H4 (cell line): ENCODE results near the gene RESP18. TPM values are rescaled to one million over a fixed set of nuclear protein-coding genes. Genes with fewer than 3 reads are reported as not detected.
"Not testable (repeated sequence)": the region's sequence is repeated elsewhere in the genome, so short reads cannot be mapped to it uniquely, and the experiment has no call there.

Source experiments
- DNase-seq: peaks from one replicate; pipeline ENCODE4 v3.0.0-alpha.2; 2015; ENCODE audit warnings: low spot score
- total RNA-seq: library from RNA; depleted of rRNA; stranded (reverse); fragments of >200 nt; shearing (Covaris generic); gene quantifications from 2 replicates; pipeline ENCODE4 v1.2.3, GENCODE V29; 2014

Gene RESP18
- total RNA-seq, 1 experiment from 2014 or later, result not detected

DNA sequence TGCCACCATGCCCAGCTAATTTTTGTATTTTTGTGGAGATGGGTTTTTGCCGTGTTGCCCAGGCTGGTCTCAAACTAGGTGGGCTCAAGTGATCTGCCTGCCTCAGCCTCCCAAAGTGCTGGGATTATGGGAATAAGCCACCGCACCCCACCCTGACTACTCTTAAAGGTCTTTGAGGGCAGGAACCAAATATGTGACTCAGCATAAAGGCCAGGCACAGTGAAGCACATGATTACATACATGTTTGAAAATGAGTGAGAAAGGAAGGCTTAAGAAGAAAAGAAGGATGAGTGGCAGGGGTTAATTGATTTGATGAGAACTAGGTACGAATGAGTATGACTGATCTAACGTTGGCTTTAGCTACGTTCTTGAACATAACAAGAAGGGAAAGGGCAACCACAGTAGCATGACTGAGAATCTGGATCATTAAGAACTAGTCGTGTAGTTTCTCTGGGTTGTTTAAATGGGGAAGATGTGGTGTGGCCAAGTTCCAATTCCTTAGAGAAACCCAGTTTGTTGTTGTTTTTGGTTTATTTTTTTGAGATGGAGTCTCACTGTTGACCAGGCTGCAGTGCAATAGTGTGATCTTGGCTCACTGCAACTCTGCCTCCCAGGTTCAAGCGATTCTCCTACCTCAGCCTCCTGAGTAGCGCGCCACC, 6.8 kb downstream of the RESP18 start:
- peak; percentile 24 for DNase-seq

DNA sequence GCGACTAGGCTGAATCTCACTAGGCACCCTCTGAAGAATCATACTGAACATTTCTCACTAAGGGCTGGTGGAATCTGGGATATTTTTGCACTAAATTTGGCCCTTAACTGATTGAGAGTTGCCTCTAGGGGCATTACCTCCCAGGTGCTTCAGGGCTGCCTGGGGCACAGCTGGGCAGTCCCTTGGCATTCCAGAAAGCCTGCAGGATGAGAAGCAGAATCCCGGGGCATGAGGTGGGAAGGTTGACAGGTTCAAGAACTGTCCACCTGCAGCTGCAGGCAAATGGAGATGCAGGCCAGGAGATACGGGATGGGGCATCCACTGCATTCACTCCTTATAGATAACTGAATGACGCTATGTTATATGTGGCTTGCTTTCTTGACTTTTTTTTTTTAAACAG, 7.4 kb downstream of the RESP18 start:
- DNase-seq, result no peak

DNA sequence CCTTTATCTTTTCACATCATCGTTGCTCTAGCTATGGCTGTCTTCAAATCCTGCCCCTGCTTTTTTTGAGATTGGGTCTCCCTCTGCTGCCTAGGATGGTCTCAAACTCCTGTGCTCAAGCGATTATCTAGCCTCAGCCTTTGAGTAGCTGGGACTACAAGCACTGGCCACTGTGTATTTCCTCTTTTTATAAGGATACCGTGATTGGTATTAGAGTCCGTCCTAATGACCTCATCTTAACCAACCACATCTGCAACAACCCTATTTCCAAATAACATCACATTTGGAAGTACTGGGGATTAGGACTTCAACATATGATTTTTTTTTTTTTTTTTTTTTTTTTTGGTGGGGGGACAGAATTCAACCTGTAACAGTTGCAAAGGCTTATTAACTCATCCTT, 9.1 kb downstream of the RESP18 start:
- no peak for DNase-seq

DNA sequence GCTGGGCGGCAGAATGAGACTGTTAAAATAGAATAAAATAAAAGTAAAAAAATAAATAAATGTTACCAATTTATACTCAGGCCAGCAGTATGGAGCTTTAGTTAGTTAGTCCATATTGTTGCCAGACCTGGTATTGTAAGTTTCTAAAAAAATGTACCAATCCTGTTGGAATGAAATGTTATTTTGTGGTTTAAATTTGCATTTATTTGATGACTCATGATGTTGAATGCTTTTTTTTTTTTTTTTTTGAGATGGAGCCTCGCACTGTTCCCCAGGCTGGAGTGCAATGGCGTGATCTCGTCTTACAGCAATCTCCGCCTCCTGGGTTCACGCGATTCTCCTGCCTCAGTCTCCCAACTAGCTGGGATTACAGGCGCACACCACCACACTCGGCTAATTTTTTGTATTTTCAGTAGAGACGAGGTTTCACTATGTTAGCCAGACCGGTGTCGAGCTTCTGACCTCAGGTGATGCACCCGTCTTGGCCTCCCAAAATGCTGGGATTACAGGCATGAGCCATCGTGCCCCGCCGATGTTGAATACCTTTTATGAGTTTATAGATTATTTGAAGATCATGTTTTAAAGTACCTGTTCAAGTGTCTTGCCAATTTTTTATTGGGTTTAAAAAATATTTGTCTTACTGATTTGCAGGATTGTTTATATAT, 17.6 kb downstream of the RESP18 start:
- DNase-seq, result no peak

DNA sequence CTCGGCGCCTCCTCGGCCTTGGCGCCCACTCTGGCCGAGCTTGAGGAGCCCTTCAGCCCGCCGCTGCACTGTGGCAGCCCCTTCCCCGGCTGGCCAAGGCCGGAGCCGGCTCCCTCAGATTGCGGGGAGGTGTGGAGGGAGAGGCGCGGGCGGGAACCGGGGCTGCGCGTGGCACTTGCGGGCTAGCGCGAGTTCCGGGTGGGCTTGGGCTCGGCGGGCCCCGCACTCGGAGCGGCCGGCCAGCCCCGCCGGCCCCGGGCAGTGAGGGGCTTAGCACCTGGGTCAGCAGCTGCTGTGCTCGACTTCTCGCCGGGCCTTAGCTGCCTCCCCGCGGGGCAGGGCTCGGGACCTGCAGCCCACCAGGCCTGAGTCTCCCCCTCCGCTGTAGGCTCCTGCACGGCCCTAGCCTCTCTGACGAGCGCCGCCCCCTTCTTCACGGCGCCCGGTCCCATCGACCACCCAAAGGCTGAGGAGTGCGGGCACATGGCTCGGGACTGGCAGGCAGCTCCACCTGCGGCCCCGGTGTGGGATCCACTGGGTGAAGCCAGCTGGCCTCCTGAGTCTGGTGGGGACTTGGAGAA, 19.8 kb downstream of the RESP18 start:
- DNase-seq, result not testable (repeated sequence)

DNA sequence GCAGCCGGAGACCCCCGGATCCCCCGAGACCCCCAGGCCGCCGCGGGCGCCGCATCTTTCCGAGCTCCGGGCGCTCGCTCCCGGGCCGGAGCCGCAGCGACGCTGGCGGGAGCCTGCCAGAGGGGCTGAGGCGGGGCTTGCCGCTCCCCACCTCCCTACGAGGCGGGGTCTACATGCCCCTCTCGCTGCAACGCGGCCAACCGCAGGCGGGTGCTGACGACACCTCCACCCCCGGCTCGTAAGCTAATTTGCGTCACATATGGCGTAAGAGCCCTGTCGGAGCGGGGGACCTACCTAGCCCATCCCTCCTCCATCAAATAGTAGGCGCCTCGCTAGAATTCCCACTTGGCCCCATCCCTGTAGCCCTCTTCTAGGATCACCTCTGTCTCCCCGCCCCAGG, 23.3 kb downstream of the RESP18 start, which contains the start of gene PTPRN:
TSS of gene PTPRN (minus strand) at position 124 of the 400 bp plus-strand sequence. CDS start at position 55, 69 bp downstream.
- no peak for DNase-seq

DNA sequence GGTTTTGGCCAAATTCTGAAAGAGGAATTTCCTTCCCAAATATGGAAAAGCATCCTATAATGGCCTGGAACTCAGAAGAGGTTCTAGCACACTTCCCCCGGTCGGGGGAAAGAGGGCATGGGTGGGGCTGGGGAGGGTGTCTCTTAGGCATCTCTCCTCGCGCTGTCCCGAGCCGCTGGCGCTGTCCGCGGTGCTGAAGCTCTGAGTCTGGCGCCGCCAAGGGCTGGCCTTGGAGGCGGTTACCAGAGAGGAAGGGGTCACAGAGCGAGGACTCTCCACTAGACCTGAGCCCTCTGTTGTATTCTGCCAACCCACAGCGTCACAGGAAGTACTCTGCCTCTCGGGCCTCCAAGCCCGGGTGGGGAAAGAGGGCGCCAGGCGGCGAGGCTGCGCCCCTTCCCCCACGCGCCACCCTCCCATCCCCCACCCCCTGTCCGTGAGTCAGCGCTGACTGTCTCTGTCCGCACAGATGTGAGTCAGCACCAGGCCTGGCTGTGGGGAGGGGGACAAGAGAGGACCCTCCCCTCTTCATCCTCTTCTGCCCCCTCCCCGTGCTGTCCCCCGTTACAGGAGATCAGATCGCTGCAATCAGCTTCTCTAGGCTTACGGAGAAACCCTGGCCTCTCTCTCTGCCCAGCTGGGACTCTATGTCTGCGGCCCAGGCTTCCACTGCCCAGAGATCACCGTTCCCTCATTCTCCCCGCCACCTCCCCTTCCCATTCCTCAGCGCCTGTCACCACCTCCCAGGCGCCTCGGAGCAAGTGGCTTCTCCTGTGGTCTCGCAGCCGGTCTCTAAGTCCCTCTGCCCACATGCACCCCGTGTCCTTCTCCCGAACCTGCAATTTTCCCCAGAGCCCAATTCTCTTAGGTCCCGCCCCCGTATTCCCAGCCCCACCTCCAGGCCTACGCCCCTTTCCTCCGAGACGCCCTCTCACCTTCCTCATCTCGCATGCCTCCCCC, 24.1 kb downstream of the RESP18 start:
- peak; percentile 61 for DNase-seq

DNA sequence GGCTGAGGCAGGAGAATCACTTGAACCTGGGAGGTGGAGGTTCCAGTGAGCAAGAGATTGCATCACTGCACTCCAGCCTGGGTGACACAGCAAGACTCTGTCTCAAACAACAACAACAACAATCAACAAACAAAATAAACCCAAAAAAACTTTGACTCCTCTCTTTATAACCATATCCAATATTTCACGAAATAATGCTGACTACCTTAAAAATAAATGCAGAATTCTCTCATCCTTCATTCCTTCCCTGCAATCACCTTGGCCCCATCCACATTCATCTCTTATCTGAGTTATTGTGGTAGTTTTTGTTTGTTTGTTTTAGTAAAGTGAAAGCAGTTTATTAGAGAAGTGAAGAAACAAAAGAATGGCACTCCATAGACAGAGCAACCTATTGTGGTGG, 26.5 kb downstream of the RESP18 start:
- DNase-seq, result no peak

DNA sequence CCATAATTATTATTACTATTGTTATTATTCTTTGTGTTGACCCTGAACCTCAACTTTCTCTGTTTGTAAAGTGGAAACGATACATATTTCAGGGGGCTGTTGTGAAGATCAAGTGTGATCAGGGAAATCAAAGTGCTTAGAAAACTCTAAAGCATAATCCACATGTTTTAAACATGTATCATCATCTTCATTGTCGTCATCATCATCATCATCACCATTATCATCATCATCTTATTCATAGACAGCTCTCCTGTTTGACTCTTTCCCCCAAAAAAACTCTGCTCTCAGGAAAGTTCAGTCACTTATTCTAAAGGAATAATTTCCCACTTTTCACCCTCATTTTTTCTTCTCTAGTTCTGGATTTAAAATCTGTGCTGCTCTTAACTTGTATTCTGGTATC, 28.3 kb downstream of the RESP18 start:
- DNase-seq, result no peak

DNA sequence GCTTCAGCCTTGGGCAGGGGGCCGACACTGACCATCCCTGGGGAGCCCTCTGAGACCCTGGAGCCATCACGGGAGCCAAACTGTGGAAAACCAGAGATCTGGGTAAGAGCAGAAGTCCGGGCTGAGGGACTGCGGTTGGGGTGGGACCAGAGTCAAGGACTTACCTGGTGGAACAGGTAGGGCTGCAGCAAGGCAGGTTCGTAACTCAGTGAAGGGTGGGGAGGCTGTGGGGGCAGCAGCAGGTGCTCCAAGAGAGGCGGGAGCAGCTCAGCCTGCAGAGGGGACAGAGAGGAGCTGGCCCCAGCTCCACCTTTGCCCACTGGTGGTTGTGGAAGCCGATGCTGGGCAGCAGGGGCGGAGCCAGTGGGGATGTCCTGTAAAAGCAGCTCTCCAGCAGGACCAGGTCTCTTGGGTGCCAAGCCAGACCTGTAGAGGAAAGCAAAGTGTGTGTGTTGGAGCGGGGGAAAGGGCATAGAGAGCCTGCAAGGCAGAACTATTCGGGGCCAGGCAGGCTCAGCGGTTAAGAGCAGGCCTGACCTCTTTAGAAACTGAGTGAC, 30.1 kb downstream of the RESP18 start:
- DNase-seq, result no peak

DNA sequence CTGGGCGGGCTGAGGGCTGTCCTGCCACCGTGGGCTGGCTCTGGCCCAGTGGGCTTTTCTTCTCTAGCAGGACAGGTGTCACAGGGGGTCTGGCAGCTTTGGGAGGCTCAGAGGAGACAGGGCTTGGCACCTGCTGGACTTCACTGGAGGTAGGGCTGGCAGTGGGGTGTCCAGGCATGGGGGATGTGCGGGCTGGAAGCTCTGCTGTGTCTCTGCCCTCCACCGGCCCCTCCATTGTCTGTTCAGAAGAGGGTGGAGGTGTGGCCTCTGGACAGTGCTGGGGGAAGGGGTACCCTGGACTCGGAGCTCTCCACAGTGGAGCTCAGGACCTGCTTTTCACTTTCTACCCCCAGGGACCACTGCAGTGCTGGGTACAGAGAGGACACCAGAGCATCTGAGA, 32.5 kb downstream of the RESP18 start:
- DNase-seq, result no peak

DNA sequence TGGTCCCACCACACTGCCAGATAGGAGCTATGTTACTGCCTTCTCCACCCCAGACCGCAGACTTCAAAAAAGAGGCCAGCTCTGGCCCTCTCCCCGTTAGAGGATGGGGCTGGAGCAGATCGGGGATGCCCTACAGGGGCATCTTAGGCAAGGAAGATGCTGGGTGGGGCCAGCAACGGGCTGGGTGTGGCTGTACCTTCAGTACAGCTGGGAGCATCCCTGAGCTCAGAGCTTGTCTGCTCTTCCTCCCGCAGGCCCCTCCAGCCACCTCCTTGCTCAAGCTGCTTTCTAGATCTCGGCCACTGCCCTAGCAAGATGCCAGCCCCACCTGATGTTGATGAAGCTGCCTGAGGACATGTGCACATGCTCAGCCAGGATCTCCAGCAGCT, 33.2 kb downstream of the RESP18 start:
- DNase-seq, result no peak

DNA sequence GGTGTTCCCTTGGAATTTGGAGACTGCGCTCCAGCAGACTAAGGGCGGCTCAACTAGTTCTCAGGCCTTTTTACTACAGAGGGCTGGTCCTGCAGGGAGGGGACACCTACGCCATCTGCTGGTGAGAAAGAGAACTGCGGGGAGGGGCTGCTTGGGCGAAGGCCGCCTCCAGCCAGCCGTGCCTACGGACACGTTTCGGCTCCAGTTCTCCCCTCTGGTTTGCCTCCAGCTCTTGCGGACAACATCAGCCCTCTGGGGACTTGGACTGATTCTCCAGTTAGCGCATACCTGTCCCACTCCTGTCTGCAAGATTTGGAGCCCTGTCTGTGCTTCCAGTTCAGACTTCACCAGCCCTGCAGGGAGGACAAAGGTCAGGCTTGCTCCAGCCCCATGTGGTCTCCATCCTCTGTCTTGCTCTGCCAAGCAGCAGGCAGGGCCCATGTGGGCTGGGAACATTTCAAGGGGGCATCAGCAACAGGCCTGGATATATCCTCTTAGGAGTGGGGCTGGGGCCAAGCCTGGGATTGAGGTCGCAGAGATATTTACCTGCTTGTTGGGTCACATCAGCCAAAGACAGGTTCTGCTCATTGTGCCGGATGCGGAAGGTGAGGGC, 33.7 kb downstream of the RESP18 start:
- DNase-seq, result peak; percentile 59

DNA sequence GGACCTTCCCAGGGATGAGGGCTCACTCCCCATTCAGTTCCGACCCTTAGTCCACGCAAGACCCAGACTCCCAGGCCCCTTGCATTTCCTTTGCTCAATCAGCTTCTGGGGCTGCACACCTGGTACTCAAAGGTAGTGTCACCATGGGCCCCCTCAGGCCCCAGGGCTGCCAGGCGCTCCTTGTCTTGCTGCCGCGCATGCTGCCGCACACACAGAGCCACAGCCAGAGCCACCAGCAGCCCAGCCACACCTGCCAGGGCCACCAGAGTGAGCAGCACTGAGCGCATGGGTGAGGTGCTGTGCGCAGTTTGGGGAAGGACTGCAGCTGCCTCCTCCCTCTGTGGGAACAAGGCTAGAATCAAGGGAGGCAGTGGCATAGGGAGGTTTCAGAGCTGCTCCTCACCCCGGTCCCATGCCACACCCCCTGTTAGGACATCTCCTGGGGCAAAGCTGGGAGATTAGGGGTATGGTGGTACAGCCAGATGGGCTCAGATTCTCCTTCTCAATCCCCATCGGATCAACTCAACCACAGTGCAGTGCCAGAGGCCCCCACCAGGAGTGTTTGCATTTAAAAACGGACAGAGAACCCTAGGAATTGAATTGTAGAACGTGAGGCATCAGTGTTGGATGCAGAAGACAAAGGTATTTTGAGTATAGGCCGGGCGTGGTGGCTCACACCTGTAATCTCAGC, 34.6 kb downstream of the RESP18 start:
- no peak for DNase-seq

DNA sequence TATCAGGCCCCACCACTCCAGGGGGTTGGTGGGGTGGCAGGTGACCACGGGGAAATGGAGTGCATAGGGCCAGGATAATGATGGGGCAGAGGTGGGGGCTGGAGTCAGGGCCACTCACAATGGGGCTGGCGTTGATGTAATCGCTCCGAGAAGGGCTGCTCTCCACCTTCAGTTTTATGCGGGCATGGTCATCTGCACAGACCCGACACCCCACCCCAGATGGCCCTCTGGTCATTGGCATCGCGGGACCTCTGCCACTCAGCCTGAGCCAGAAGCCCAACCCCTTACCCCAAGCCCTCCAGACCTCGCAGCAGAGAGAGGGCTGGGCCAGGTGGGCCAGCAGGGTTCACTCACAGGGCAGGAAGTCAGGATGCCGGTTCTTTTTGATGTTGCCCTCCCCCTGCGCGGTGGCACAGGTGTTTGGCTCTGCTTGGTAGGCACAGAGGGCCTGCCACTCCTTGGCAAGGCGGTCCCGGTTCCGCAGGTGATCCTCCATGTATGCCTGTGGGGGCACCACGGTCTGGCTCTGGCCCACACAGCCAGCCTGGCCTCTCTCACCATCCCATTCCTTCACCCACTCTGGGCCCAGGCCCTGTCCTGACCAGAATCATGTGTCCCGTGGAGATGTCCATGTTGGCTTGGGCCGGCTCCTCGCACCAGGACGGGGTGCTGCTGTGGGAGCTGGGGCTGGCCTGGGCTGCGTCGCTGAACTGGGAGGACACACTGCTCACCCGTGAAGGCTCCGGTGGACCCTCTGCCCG, 35.7 kb downstream of the RESP18 start:
- DNase-seq, result no peak

DNA sequence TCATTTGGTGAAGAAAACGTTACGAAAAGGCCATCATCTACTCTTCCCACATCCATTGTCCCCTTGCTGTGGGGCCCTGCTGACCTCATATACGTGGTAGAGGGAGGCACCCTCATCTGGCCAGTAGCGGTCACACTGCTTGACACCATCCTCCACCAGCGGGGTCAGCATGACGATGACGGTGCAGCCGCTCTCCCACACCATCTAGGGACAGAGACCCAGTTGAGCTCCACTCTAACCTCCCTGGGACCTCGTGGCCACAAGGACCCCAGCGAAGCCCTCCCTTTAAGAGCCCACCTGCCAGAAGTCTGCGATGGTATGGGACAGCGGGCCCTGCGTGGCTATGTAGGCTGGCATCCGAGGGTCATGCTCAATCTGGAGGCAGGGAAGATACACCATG, 36.4 kb downstream of the RESP18 start:
- DNase-seq, result no peak

DNA sequence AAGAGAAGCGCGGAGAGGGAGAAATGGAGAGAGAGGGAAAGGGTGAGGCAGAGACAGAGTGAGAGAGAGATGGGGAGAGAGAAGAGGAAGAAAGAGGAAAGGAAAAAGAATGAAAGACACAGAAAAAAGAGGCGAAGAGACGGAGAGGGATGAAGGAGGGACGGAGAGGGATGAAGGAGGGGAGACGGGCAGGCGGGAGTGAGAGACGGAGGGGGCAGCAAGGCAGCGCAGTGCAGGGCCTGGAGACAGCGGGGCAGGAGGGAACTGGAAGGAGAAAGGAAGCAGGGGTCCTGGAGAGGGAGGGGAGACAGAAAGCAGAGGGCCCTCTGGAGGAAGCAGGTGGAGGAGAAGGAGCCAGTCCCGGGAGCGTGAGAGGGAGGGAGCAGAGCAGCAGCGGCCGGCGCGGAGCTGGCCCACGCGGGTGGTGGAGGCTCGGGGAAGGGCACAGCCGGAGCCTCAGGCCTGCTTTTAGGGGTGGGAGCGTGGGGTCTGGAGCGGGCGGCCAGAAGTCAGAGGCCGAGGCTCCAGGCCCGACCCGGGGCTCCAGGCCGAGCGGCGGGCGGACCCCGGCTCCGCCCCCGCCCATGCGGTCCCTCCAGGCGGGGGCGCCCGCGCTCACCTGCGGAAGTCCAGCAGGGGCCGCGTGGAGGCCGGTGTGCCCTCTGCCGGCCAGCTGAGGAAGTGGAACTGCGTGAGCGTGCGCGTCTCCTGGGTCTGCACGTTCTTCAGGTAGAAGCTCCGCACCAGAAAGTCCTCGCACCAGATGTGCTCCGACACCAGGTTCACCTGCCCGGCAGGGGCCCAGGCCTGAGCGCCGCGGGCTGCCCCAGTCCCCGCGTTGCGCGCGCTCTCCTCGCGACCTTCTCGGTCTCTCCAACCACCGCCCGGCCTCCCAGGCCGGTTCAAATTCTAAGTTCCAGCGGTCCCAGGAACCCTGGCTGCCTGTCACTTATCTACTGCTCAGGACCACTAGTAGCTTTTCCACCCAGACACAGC, 37.9 kb downstream of the RESP18 start:
- DNase-seq, result peak; percentile 61

DNA sequence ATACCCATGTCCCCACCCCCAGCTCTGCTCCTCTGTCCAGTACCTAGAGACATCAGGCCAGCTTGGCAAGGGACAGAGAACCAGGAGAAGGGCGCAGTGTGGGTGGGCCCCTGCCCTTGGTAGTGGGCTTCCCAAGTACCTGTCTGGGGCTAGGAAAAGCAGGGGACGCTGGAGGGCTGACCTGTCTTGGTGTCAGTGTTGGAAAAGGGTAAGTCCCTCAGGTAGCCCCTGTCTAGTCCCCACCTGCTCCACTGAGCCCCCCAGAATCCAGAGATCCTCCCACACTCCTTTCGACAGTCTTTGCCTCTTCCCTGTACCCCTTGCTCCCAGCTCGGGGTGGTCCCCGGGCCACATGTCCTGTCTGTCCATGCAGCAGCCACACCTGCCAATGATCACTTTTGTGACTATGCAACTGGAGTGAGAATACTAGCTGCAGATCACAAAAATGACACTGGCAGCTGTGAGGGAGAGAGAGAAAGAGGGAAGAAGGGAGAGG, 38.8 kb downstream of the RESP18 start:
- no peak for DNase-seq

DNA sequence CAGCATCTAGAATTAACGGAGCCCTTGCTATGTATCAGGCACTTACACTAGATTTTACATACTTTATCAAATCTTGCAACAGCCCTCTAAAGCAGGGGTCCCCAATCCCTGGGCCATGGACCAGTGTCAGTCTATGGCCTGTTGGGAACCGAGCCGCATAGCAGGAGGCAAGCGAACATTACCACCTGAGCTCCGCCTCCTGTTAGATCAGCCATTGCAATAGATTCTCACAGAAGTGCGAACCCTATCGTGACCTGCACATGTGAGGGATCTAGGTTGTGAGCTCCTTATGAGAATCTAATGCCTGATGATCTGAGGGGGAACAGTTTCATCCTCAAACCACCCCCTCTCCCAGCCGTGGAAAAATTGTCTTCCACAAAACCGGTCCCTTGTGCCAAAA, 39.9 kb downstream of the RESP18 start:
- no peak for DNase-seq
